ENCODE measurements around the gene ELOVL5.
"Not testable (repeated sequence)": the region's sequence is repeated elsewhere in the genome, so short reads cannot be mapped to it uniquely, and the experiment has no call there.

The ELOVL5 gene

GRCh38 chr6:53359095-53359842, 10.5 kb upstream of the ELOVL5 start:
- DNase-seq (ENCODE audit: low spot score) = peak; percentile 90

- no peak for DNase-seq (ENCODE audit: low spot score)
Measured at GRCh38 chr6:53358440-53359094, 9.8 kb upstream of the ELOVL5 start.

- no peak for DNase-seq (ENCODE audit: low spot score)
Measured at GRCh38 chr6:53357576-53358360, 9.0 kb upstream of the ELOVL5 start.

- no peak for DNase-seq (ENCODE audit: low spot score)
Measured at GRCh38 chr6:53353624-53354023, 4.9 kb upstream of the ELOVL5 start.

- DNase-seq (ENCODE audit: low spot score) = no peak
Measured at GRCh38 chr6:53352360-53352759, 3.6 kb upstream of the ELOVL5 start.

- DNase-seq (ENCODE audit: low spot score) = no peak
Measured at GRCh38 chr6:53349209-53349693, 501 bp upstream of the ELOVL5 start.

GRCh38 chr6:53347921-53348370, 804 bp downstream of the ELOVL5 start:
- DNase-seq (ENCODE audit: low spot score) = peak; percentile 32

GRCh38 chr6:53347250-53347920, 1.4 kb downstream of the ELOVL5 start:
- DNase-seq (ENCODE audit: low spot score) = no peak

GRCh38 chr6:53346049-53346448, 2.7 kb downstream of the ELOVL5 start:
- DNase-seq (ENCODE audit: low spot score) = not testable (repeated sequence)

- no peak for DNase-seq (ENCODE audit: low spot score)
Measured at GRCh38 chr6:53344969-53345368, 3.8 kb downstream of the ELOVL5 start.

- no peak for DNase-seq (ENCODE audit: low spot score)
Measured at GRCh38 chr6:53343092-53343491, 5.7 kb downstream of the ELOVL5 start.

- no peak for DNase-seq (ENCODE audit: low spot score)
Measured at GRCh38 chr6:53342217-53342616, 6.5 kb downstream of the ELOVL5 start.

- DNase-seq (ENCODE audit: low spot score) = no peak
Measured at GRCh38 chr6:53340536-53340935, 8.2 kb downstream of the ELOVL5 start.

GRCh38 chr6:53339424-53339823, 9.3 kb downstream of the ELOVL5 start:
- no peak for DNase-seq (ENCODE audit: low spot score)

- DNase-seq (ENCODE audit: low spot score) = no peak
Measured at GRCh38 chr6:53338304-53338703, 10.4 kb downstream of the ELOVL5 start.

GRCh38 chr6:53336070-53336469, 12.7 kb downstream of the ELOVL5 start:
- DNase-seq (ENCODE audit: low spot score) = no peak

GRCh38 chr6:53335224-53335994, 13.3 kb downstream of the ELOVL5 start:
- DNase-seq (ENCODE audit: low spot score) = peak; percentile 30

GRCh38 chr6:53333439-53334408, 15.0 kb downstream of the ELOVL5 start:
- DNase-seq (ENCODE audit: low spot score) = no peak

- DNase-seq (ENCODE audit: low spot score) = no peak
Measured at GRCh38 chr6:53331678-53332077, 17.1 kb downstream of the ELOVL5 start.

GRCh38 chr6:53330137-53330536, 18.6 kb downstream of the ELOVL5 start:
- no peak for DNase-seq (ENCODE audit: low spot score)

Data from hematopoietic multipotent progenitor cell treated with erythropoietin and hydrocortisone succinate and interleukin-3 and kit ligand, for 15 days (in vitro differentiated cells).